HEK293T (cell line): ENCODE data around the gene SERGEF.
A peak's percentile ranks its signal among the peaks of the same experiment; 100 is the strongest.

ENCODE experiments used
- CTCF ChIA-PET: fragments of 350-600 bp; formaldehyde crosslinking; extraction: SDS; loops from one replicate; lab custom pipeline; 2021; ENCODE audit warnings: antibody characterized with exemption, inconsistent platforms; lab: Yijun Ruan, JAX
- POLR2A ChIA-PET: fragments of 350-600 bp; formaldehyde crosslinking; extraction: SDS; loops from one replicate; lab custom pipeline; 2020; ENCODE audit warnings: antibody characterized with exemption, inconsistent platforms; lab: Yijun Ruan, JAX
- DNase-seq: peaks from one replicate; pipeline ENCODE4 v3.0.0; 2012; ENCODE audit warnings: mixed read lengths; ENCODE audit errors: extremely low spot score
- ARNT ChIP-seq: fragments of 450-650 bp; IDR thresholded peaks from 2 replicates; pipeline ENCODE4 v1.6.1; 2017; ENCODE audit warnings: mild to moderate bottlenecking
- BHLHE40 ChIP-seq: fragments of 450-650 bp; IDR thresholded peaks from 2 replicates; pipeline ENCODE4 v1.6.1; 2016; ENCODE audit warnings: mild to moderate bottlenecking, moderate library complexity, borderline replicate concordance
- CTBP1 ChIP-seq: fragments of 450-650 bp; IDR thresholded peaks from 2 replicates; pipeline ENCODE4 v1.6.1; 2016; ENCODE audit warnings: borderline replicate concordance
- ELF4 ChIP-seq: fragments of 450-650 bp; IDR thresholded peaks from 2 replicates; pipeline ENCODE4 v1.6.1; 2017; ENCODE audit warnings: antibody characterized with exemption
- FOXA1 ChIP-seq: fragments of 450-650 bp; IDR thresholded peaks from 2 replicates; pipeline ENCODE4 v1.6.1; 2016; ENCODE audit warnings: mild to moderate bottlenecking
- FOXK2 ChIP-seq: fragments of 450-650 bp; IDR thresholded peaks from 2 replicates; pipeline ENCODE4 v1.6.1; 2016; ENCODE audit warnings: mild to moderate bottlenecking
- FOXM1 ChIP-seq: fragments of 450-650 bp; IDR thresholded peaks from 2 replicates; pipeline ENCODE4 v1.6.1; 2017; ENCODE audit warnings: mild to moderate bottlenecking, borderline replicate concordance
- HDGF ChIP-seq: fragments of 450-650 bp; IDR thresholded peaks from 2 replicates; pipeline ENCODE4 v1.6.1; 2017; ENCODE audit warnings: antibody characterized with exemption, borderline replicate concordance
- L3MBTL2 ChIP-seq: fragments of 450-650 bp; conservative IDR thresholded peaks from 2 replicates; pipeline ENCODE4 v1.6.1; 2016; ENCODE audit warnings: mild to moderate bottlenecking
- LEF1 ChIP-seq: fragments of 450-650 bp; IDR thresholded peaks from 2 replicates; pipeline ENCODE4 v1.6.1; 2017; ENCODE audit warnings: mild to moderate bottlenecking, borderline replicate concordance
- NFRKB ChIP-seq: fragments of 450-650 bp; IDR thresholded peaks from 2 replicates; pipeline ENCODE4 v1.6.1; 2016; ENCODE audit warnings: mild to moderate bottlenecking, moderate library complexity
- PKNOX1 ChIP-seq: fragments of 450-650 bp; IDR thresholded peaks from 2 replicates; pipeline ENCODE4 v1.6.1; 2016
- SP1 ChIP-seq: fragments of 450-650 bp; IDR thresholded peaks from 2 replicates; pipeline ENCODE4 v1.6.1; 2017
- SUZ12 ChIP-seq: fragments of 450-650 bp; IDR thresholded peaks from 2 replicates; pipeline ENCODE4 v1.6.1; 2016; ENCODE audit warnings: mild to moderate bottlenecking
- TARDBP ChIP-seq: fragments of 450-650 bp; IDR thresholded peaks from 2 replicates; pipeline ENCODE4 v1.6.1; 2016
- ZNF384 ChIP-seq: fragments of 450-650 bp; IDR thresholded peaks from 2 replicates; pipeline ENCODE4 v1.6.1; 2016

SERGEF gene

GRCh38 chr11:17914957-17915356 is 97.9 kb downstream of the SERGEF start:
- DNase-seq: no peak
- no peak for TF ChIP-seq L3MBTL2
- TF ChIP-seq FOXA1: no peak
- no peak for TF ChIP-seq HDGF
- TF ChIP-seq BHLHE40: no peak
- no peak for TF ChIP-seq SP1
- TF ChIP-seq LEF1: no peak
- no peak for TF ChIP-seq TARDBP
- TF ChIP-seq ZNF384: no peak
- no peak for TF ChIP-seq PKNOX1
- TF ChIP-seq SUZ12: no peak
- TF ChIP-seq CTBP1: no peak
- TF ChIP-seq ELF4: no peak
- TF ChIP-seq FOXK2: no peak
- no peak for TF ChIP-seq ARNT
- no peak for TF ChIP-seq FOXM1
- no peak for TF ChIP-seq NFRKB
- POLR2A ChIA-PET: no interaction called here
- CTCF ChIA-PET: no interaction called here

- TF ChIP-seq FOXM1 (no peak), ARNT (no peak), BHLHE40 (no peak)
- no peak for DNase-seq
- ChIA-PET CTCF (interaction anchor here (0.7 kb wide), 1 partner anchor 17 kb away, joined by 4 read pairs; no protein-coding TSS in a partner anchor), POLR2A (no interaction called here)
These were observed 105.8 kb downstream of the SERGEF start for GRCh38 chr11:17907046-17907445.

- peak; percentile 34 for DNase-seq
- ChIA-PET CTCF (interaction anchor here (0.7 to 1.5 kb wide), 3 partner anchors 16 to 175 kb away, joined by 3 to 9 read pairs (median 4); no protein-coding TSS in a partner anchor), POLR2A (no interaction called here)
- TF ChIP-seq L3MBTL2: no peak
- TF ChIP-seq SP1: no peak
- TF ChIP-seq CTBP1: no peak
These were observed 106.4 kb downstream of the SERGEF start for GRCh38 chr11:17906436-17906835.

DNA sequence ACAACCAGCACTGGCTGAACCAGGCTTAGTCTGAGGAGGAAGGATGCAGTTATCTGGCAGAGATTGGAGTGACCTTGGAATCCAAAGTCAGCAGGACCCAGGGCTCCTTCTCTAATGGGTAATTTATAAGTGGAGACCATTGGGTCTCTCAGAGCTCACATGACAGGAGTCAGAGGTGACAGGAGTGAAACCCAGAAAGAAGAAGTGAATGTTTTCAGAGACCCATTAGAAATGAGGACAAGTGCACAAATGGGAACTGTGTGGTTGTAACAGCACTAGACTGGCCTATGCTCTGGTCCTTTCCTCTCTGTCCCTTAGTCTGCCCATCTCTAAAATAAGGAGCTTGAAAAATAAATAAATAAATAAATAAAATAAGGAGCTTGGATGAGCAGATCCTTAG is 107.4 kb downstream of the SERGEF start:
- ChIA-PET CTCF (interaction anchor here (0.5 to 1.5 kb wide), 4 partner anchors 17 to 174 kb away, joined by 3 to 9 read pairs (median 4); no protein-coding TSS in a partner anchor), POLR2A (no interaction called here)
- no peak for DNase-seq
- no peak for TF ChIP-seq ARNT
- no peak for TF ChIP-seq BHLHE40
- no peak for TF ChIP-seq HDGF
- no peak for TF ChIP-seq ZNF384
- TF ChIP-seq FOXK2: no peak
- no peak for TF ChIP-seq NFRKB
- no peak for TF ChIP-seq ELF4
- TF ChIP-seq L3MBTL2: no peak
- TF ChIP-seq CTBP1: no peak
- TF ChIP-seq SUZ12: no peak
- no peak for TF ChIP-seq SP1
- TF ChIP-seq TARDBP: no peak
- TF ChIP-seq FOXM1: no peak
- no peak for TF ChIP-seq LEF1
- no peak for TF ChIP-seq FOXA1
- no peak for TF ChIP-seq PKNOX1

DNA sequence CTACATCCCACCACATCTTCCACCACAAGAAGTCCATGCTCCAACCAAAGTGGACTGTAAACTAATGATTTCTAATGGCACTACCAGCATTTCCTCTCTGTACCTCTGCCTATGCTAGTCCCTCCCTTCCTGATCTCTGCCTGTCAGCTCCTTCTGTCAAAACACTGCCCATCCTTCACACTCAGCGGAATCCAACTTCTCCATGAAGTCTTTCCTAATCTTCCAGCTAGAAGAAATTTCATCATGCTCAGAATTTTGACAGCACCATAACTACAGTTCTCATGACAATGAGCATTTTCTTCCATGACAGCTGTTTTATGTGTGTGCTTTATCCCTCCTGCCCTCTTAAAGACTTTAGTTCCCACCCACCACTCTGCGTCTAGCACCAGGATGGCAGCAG is 111.4 kb downstream of the SERGEF start:
- ChIA-PET CTCF (interaction anchor here (0.8 kb wide), 1 partner anchor 170 kb away, joined by 3 read pairs; no protein-coding TSS in a partner anchor), POLR2A (no interaction called here)
- TF ChIP-seq PKNOX1 (no peak), ARNT (no peak), FOXK2 (no peak), SUZ12 (no peak), LEF1 (no peak), NFRKB (no peak), HDGF (no peak), CTBP1 (no peak), TARDBP (no peak), SP1 (no peak), ZNF384 (no peak), BHLHE40 (no peak), L3MBTL2 (no peak), ELF4 (no peak), FOXA1 (no peak)
- DNase-seq: no peak

- ChIA-PET POLR2A (no interaction called here), CTCF (interaction anchor here (0.8 kb wide), 1 partner anchor 167 kb away, joined by 3 read pairs; no protein-coding TSS in a partner anchor)
- peak; percentile 69 for TF ChIP-seq PKNOX1
- TF ChIP-seq FOXA1: no peak
- DNase-seq: no peak
These were observed 114.1 kb downstream of the SERGEF start for GRCh38 chr11:17898782-17899181.
